WERI-Rb-1 (cell line): ENCODE measurements around the gene CNTNAP2.

Source experiments
- DNase-seq: peaks from one replicate; pipeline ENCODE4 v3.0.0-alpha.2; 2020
- H3K27ac ChIP-seq: fragments of 250-450 bp; sonication (Bioruptor Pico); 2 replicates; pipeline ENCODE4 v1.5.1; 2020; ENCODE audit warnings: mild to moderate bottlenecking, moderate library complexity
- H3K27me3 ChIP-seq: fragments of 250-450 bp; sonication (Bioruptor Pico); 2 replicates; pipeline ENCODE4 v1.5.1; 2021; ENCODE audit warnings: mild to moderate bottlenecking, low read depth, moderate library complexity; ENCODE audit not compliant: insufficient read depth, severe bottlenecking
- H3K36me3 ChIP-seq: fragments of 250-450 bp; sonication (Bioruptor Pico); 2 replicates; pipeline ENCODE4 v1.5.1; 2020; ENCODE audit warnings: mild to moderate bottlenecking, moderate library complexity
- H3K4me3 ChIP-seq: 2 replicates; pipeline ENCODE4 v1.5.1; 2011; ENCODE audit warnings: low read depth, mild to moderate bottlenecking, control low read depth, low read length
- H3K9me3 ChIP-seq: fragments of 250-450 bp; sonication (Bioruptor Pico); 2 replicates; pipeline ENCODE4 v1.5.1; 2021; ENCODE audit warnings: mild to moderate bottlenecking, moderate library complexity; ENCODE audit not compliant: severe bottlenecking
- CTCF ChIP-seq: IDR thresholded peaks from 2 replicates; pipeline ENCODE4 v1.5.1; 2011; ENCODE audit warnings: low read depth, mild to moderate bottlenecking, control low read depth, inconsistent platforms, low read length

The CNTNAP2 gene

GRCh38 chr7:148395990-148396716 lies 2279.6 kb downstream of the CNTNAP2 start:
- Histone ChIP-seq H3K4me3 (no peak overlapping the region), H3K27me3 (no peaks in the 10 kb centered on the region), H3K27ac (no peak overlapping the region), H3K9me3 (no peaks in the 10 kb centered on the region), H3K36me3 (peaks cover 4% of the 10 kb centered on the region; the same call in 1 of the 2 replicates)
- DNase-seq = no peak
- TF ChIP-seq CTCF = no peak

DNA sequence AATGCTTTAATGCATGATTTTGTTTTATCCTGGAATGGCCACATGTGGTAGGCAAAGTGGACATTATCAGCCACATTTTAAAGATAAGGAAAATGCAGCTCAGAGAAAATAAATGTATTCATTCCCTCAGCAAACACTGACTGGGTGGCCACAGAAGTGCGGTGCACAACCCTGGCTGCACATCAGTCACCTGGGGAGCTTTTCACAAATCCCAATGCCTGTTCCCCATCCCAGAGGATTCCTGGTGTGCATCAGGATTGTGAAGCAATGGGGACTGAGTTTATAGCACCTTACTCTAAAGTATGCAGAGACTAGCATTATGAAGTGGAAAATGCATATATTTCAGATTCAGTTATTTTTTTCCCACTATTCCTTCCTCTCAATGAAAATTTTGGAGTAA lies 2280.5 kb downstream of the CNTNAP2 start:
- H3K4me3 ChIP-seq = no peak overlapping the region
- no peak for TF ChIP-seq CTCF
- H3K27me3 ChIP-seq = no peaks in the 10 kb centered on the region
- no peak for DNase-seq
- H3K27ac ChIP-seq = no peak overlapping the region
- no peaks in the 10 kb centered on the region for H3K9me3 ChIP-seq
- H3K36me3 ChIP-seq = no peaks in the 10 kb centered on the region; the same call in 1 of the 2 replicates

GRCh38 chr7:148397551-148397950 lies 2280.9 kb downstream of the CNTNAP2 start:
- no peak overlapping the region for H3K27ac ChIP-seq
- TF ChIP-seq CTCF = no peak
- DNase-seq = no peak
- H3K4me3 ChIP-seq = no peak overlapping the region
- H3K27me3 ChIP-seq = no peaks in the 10 kb centered on the region
- H3K36me3 ChIP-seq = no peaks in the 10 kb centered on the region
- H3K9me3 ChIP-seq = no peaks in the 10 kb centered on the region

DNA sequence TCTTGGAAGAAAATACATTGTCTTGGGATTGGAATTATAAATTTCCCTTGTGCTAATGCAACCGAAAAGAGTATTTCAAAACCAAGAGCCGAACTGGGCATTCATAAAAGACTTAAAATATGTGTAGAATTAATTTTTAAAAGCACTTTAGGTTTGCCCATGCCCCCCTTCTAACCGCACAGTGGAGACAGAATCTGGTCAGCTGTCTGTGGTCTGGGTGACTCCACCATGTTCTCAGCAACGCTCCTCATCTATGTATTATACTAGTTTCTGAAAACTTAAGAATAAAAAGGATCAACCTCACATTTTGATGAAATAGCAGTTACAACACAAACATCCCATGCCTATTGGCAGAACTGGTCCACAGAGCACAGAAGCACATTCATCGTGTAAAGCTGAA lies 2281.4 kb downstream of the CNTNAP2 start:
- Histone ChIP-seq H3K9me3 (no peaks in the 10 kb centered on the region), H3K36me3 (no peaks in the 10 kb centered on the region), H3K27me3 (no peaks in the 10 kb centered on the region), H3K4me3 (no peak overlapping the region), H3K27ac (no peak overlapping the region)
- TF ChIP-seq CTCF = no peak
- DNase-seq = no peak

- TF ChIP-seq CTCF = no peak
- H3K36me3 ChIP-seq = no peaks in the 10 kb centered on the region
- H3K27ac ChIP-seq = no peak overlapping the region
- DNase-seq = no peak
- H3K9me3 ChIP-seq = no peaks in the 10 kb centered on the region
- no peak overlapping the region for H3K4me3 ChIP-seq
- no peaks in the 10 kb centered on the region for H3K27me3 ChIP-seq
These were observed 2282.3 kb downstream of the CNTNAP2 start for GRCh38 chr7:148398844-148399365.

GRCh38 chr7:148400101-148400500 lies 2283.5 kb downstream of the CNTNAP2 start:
- Histone ChIP-seq H3K27me3 (no peaks in the 10 kb centered on the region), H3K9me3 (no peaks in the 10 kb centered on the region), H3K4me3 (no peak overlapping the region), H3K36me3 (no peaks in the 10 kb centered on the region), H3K27ac (no peak overlapping the region)
- TF ChIP-seq CTCF = no peak
- no peak for DNase-seq
